NCI-H446 treated with DMSO at 0.1 percent for 48 hours (cell line): ENCODE measurements around the gene FBXO45.
"Not testable (repeated sequence)": the region's sequence is repeated elsewhere in the genome, so short reads cannot be mapped to it uniquely, and the experiment has no call there.

ENCODE experiments used
- DNase-seq: peaks from one replicate; lab custom pipeline; 2025; lab: John Stamatoyannopoulos, UW

Gene FBXO45

GRCh38 chr3:196557236-196557635, 11.2 kb upstream of the FBXO45 start:
- DNase-seq = no peak

- no peak for DNase-seq
These were observed 10.0 kb upstream of the FBXO45 start for GRCh38 chr3:196558476-196558875.

GRCh38 chr3:196559826-196560225, 8.6 kb upstream of the FBXO45 start:
- DNase-seq = no peak

- DNase-seq = no peak
These were observed 4.7 kb upstream of the FBXO45 start for GRCh38 chr3:196563721-196564225.

GRCh38 chr3:196569003-196569516, 600 bp downstream of the FBXO45 start:
- no peak for DNase-seq

GRCh38 chr3:196570332-196570731, 1.9 kb downstream of the FBXO45 start:
- not testable (repeated sequence) for DNase-seq

- DNase-seq = no peak
These were observed 3.9 kb downstream of the FBXO45 start for GRCh38 chr3:196572389-196572788.

GRCh38 chr3:196585044-196585757, 16.7 kb downstream of the FBXO45 start:
- DNase-seq = no peak

GRCh38 chr3:196590279-196590678, 21.8 kb downstream of the FBXO45 start:
- no peak for DNase-seq

- DNase-seq = no peak
These were observed 27.9 kb downstream of the FBXO45 start for GRCh38 chr3:196596355-196596754.

GRCh38 chr3:196597971-196598733, 29.7 kb downstream of the FBXO45 start:
- DNase-seq = not testable (repeated sequence)

- no peak for DNase-seq
These were observed 31.3 kb downstream of the FBXO45 start for GRCh38 chr3:196599734-196600128.

- no peak for DNase-seq
These were observed 31.9 kb downstream of the FBXO45 start for GRCh38 chr3:196600359-196600758.

- no peak for DNase-seq
These were observed 34.2 kb downstream of the FBXO45 start for GRCh38 chr3:196602673-196603072.

GRCh38 chr3:196603683-196604082, 35.2 kb downstream of the FBXO45 start:
- DNase-seq = peak; percentile 2

- no peak for DNase-seq
These were observed 36.1 kb downstream of the FBXO45 start for GRCh38 chr3:196604548-196604947.

- no peak for DNase-seq
These were observed 40.2 kb downstream of the FBXO45 start for GRCh38 chr3:196608693-196609092.

- DNase-seq = peak; percentile 45
These were observed 40.9 kb downstream of the FBXO45 start for GRCh38 chr3:196609343-196609775.

- DNase-seq = no peak
These were observed 41.5 kb downstream of the FBXO45 start for GRCh38 chr3:196609805-196610515.

GRCh38 chr3:196611761-196612483, 43.5 kb downstream of the FBXO45 start:
- no peak for DNase-seq

GRCh38 chr3:196615234-196615633, 46.8 kb downstream of the FBXO45 start:
- not testable (repeated sequence) for DNase-seq

- no peak for DNase-seq
These were observed 48.8 kb downstream of the FBXO45 start for GRCh38 chr3:196617256-196617655.
